WTC11 (cell line): Measurements from ENCODE around the gene RHOF.

Experiments
- CREB1 ChIP-seq: sonication (generic); formaldehyde crosslinking; IDR thresholded peaks from 2 replicates; pipeline ENCODE4 v1.8.0; 2023; ENCODE audit warnings: mild to moderate bottlenecking, missing genetic modification reagents
- CTCF ChIP-seq: fragments of 200-600 bp; IDR thresholded peaks from 2 replicates; pipeline ENCODE4 v1.8.0; 2022; ENCODE audit warnings: antibody characterized with exemption
- IRF2 ChIP-seq: sonication (generic); formaldehyde crosslinking; IDR thresholded peaks from 2 replicates; pipeline ENCODE4 v1.8.0; 2022; ENCODE audit warnings: low read depth, missing genetic modification reagents, borderline replicate concordance
- NR1H2 ChIP-seq: sonication (generic); formaldehyde crosslinking; IDR thresholded peaks from 2 replicates; pipeline ENCODE4 v1.9.0; 2021; ENCODE audit warnings: mild to moderate bottlenecking, moderate library complexity, missing genetic modification reagents
- NR3C1 ChIP-seq: sonication (generic); formaldehyde crosslinking; conservative IDR thresholded peaks from 2 replicates; pipeline ENCODE4 v1.8.1; 2023; ENCODE audit warnings: low read depth, mild to moderate bottlenecking, missing genetic modification reagents
- PREB ChIP-seq: sonication (generic); formaldehyde crosslinking; IDR thresholded peaks from 2 replicates; pipeline ENCODE4 v1.8.1; 2022; ENCODE audit warnings: mild to moderate bottlenecking, missing genetic modification reagents, moderate library complexity, borderline replicate concordance
- ZNF138 ChIP-seq: sonication (generic); formaldehyde crosslinking; conservative IDR thresholded peaks from 2 replicates; pipeline ENCODE4 v1.8.1; 2022; ENCODE audit warnings: mild to moderate bottlenecking, moderate library complexity, missing genetic modification reagents
- TF ChIP-seq, protein P1 (sequence below): sonication (generic); formaldehyde crosslinking; IDR thresholded peaks from 2 replicates; pipeline ENCODE4 v1.8.1; 2023; ENCODE audit warnings: mild to moderate bottlenecking, missing genetic modification reagents, moderate library complexity
- TF ChIP-seq, protein P2 (sequence below): sonication (generic); formaldehyde crosslinking; IDR thresholded peaks from 2 replicates; pipeline ENCODE4 v1.8.0; 2022; ENCODE audit warnings: missing genetic modification reagents

GRCh38 chr12:121733849-121734248, 59.6 kb downstream of the RHOF start:
- TF ChIP-seq ZNF138 (CRISPR knock-in tag) (no peak), IRF2 (CRISPR knock-in tag) (no peak), NR1H2 (CRISPR knock-in tag) (no peak), CTCF (no peak), CREB1 (CRISPR knock-in tag) (no peak), NR3C1 (CRISPR knock-in tag) (no peak), PREB (CRISPR knock-in tag) (no peak)
- TF ChIP-seq, protein P1, sequence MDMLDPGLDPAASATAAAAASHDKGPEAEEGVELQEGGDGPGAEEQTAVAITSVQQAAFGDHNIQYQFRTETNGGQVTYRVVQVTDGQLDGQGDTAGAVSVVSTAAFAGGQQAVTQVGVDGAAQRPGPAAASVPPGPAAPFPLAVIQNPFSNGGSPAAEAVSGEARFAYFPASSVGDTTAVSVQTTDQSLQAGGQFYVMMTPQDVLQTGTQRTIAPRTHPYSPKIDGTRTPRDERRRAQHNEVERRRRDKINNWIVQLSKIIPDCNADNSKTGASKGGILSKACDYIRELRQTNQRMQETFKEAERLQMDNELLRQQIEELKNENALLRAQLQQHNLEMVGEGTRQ: no peak
- TF ChIP-seq, protein P2, sequence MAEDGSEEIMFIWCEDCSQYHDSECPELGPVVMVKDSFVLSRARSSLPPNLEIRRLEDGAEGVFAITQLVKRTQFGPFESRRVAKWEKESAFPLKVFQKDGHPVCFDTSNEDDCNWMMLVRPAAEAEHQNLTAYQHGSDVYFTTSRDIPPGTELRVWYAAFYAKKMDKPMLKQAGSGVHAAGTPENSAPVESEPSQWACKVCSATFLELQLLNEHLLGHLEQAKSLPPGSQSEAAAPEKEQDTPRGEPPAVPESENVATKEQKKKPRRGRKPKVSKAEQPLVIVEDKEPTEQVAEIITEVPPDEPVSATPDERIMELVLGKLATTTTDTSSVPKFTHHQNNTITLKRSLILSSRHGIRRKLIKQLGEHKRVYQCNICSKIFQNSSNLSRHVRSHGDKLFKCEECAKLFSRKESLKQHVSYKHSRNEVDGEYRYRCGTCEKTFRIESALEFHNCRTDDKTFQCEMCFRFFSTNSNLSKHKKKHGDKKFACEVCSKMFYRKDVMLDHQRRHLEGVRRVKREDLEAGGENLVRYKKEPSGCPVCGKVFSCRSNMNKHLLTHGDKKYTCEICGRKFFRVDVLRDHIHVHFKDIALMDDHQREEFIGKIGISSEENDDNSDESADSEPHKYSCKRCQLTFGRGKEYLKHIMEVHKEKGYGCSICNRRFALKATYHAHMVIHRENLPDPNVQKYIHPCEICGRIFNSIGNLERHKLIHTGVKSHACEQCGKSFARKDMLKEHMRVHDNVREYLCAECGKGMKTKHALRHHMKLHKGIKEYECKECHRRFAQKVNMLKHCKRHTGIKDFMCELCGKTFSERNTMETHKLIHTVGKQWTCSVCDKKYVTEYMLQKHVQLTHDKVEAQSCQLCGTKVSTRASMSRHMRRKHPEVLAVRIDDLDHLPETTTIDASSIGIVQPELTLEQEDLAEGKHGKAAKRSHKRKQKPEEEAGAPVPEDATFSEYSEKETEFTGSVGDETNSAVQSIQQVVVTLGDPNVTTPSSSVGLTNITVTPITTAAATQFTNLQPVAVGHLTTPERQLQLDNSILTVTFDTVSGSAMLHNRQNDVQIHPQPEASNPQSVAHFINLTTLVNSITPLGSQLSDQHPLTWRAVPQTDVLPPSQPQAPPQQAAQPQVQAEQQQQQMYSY (CRISPR knock-in tag): no peak
